Hepatocyte (in vitro differentiated cells): ENCODE results near the gene AXIN2. TPM values are rescaled to one million over a fixed set of nuclear protein-coding genes. Genes with fewer than 3 reads are reported as not detected.

Experiments
- DNase-seq: peaks from one replicate; pipeline ENCODE4 v3.0.0-alpha.2; 2016; ENCODE audit warnings: low spot score
- H2AFZ ChIP-seq: fragments of 200-600 bp; sonication (generic); 2 replicates; pipeline ENCODE4 v1.6.0; 2016; ENCODE audit warnings: antibody characterized with exemption, mild to moderate bottlenecking
- H3K27ac ChIP-seq: fragments of 200-600 bp; sonication (generic); 2 replicates; pipeline ENCODE4 v1.5.1; 2016; ENCODE audit warnings: mild to moderate bottlenecking
- H3K27me3 ChIP-seq: fragments of 200-600 bp; sonication (generic); 2 replicates; pipeline ENCODE4 v1.6.1; 2016
- H3K36me3 ChIP-seq: fragments of 200-600 bp; sonication (generic); replicated peaks from 2 replicates; pipeline ENCODE4 v1.5.1; 2016; ENCODE audit warnings: low read depth; ENCODE audit not compliant: insufficient read depth
- H3K4me1 ChIP-seq: fragments of 200-600 bp; sonication (generic); 2 replicates; pipeline ENCODE4 v1.5.1; 2016; ENCODE audit warnings: mild to moderate bottlenecking, moderate library complexity; ENCODE audit not compliant: insufficient read depth
- H3K4me2 ChIP-seq: fragments of 200-600 bp; sonication (generic); 2 replicates; pipeline ENCODE4 v1.6.0; 2016
- H3K4me3 ChIP-seq: fragments of 200-600 bp; sonication (generic); 2 replicates; pipeline ENCODE4 v1.5.1; 2016; ENCODE audit warnings: mild to moderate bottlenecking
- H3K79me2 ChIP-seq: fragments of 200-600 bp; sonication (generic); 2 replicates; pipeline ENCODE4 v1.6.0; 2017; ENCODE audit warnings: mild to moderate bottlenecking
- H3K9me2 ChIP-seq: fragments of 200-600 bp; sonication (generic); replicated peaks from 2 replicates; pipeline ENCODE4 v1.6.0; 2017; ENCODE audit warnings: mild to moderate bottlenecking; ENCODE audit not compliant: insufficient read depth
- H3K9me3 ChIP-seq: fragments of 200-600 bp; sonication (generic); 2 replicates; pipeline ENCODE4 v1.5.1; 2016; ENCODE audit warnings: low read depth, mild to moderate bottlenecking
- H4K20me1 ChIP-seq: fragments of 200-600 bp; sonication (generic); 2 replicates; pipeline ENCODE4 v1.6.0; 2016; ENCODE audit warnings: mild to moderate bottlenecking; ENCODE audit not compliant: insufficient read depth, poor library complexity, severe bottlenecking
- CTCF ChIP-seq: fragments of 200-600 bp; sonication (generic); IDR thresholded peaks from 2 replicates; pipeline ENCODE4 v1.5.1; 2016; ENCODE audit warnings: antibody characterized with exemption, mild to moderate bottlenecking; ENCODE audit not compliant: poor library complexity
- EZH2 ChIP-seq: fragments of 200-600 bp; sonication (generic); IDR thresholded peaks from 2 replicates; pipeline ENCODE4 v1.6.1; 2016; ENCODE audit warnings: antibody characterized with exemption, mild to moderate bottlenecking, borderline replicate concordance
- EZH2phosphoT487 ChIP-seq: fragments of 200-600 bp; sonication (generic); IDR thresholded peaks from one replicate; pipeline ENCODE4 v1.6.1; 2018; ENCODE audit warnings: antibody characterized with exemption, mild to moderate bottlenecking, low read depth, moderate library complexity; ENCODE audit not compliant: unreplicated experiment, severe bottlenecking
- WGBS: methylation state at CpG from one replicate; pipeline ENCODE4 v1.1.6; 2016; ENCODE audit warnings: low lambda C conversion rate; ENCODE audit errors: missing lambda C conversion rate; 5-methylcytosine and 5-hydroxymethylcytosine counted together
- polyA plus RNA-seq: library from polyadenylated mRNA; unstranded; fragments of >200 nt; fragmentation: Nextera tagmentation; extraction: Ambion mirVana; gene quantifications from 2 replicates; pipeline ENCODE4 v1.2.1, GENCODE V29; 2016
- total RNA-seq: library from RNA; depleted of rRNA; stranded (reverse); fragments of >200 nt; gene quantifications from 2 replicates; pipeline ENCODE4 v1.2.3, GENCODE V29; 2014

The AXIN2 gene
- 21.4 and 22.3 TPM in 2 replicates for total RNA-seq
- 11.3 and 15.4 TPM in 2 replicates for polyA plus RNA-seq

GRCh38 chr17:65561452-65562205, at the start of gene AXIN2:
Gene AXIN2, minus strand, starts transcription at chr17:65561648. Its CDS starts 3,028 bp downstream, at chr17:65558620.
- Histone ChIP-seq H3K4me1 (peaks cover 23% of the 10 kb centered on the region), H3K36me3 (no peaks in the 10 kb centered on the region), H3K4me3 (peak within 1 kb of the TSS; percentile 97), H3K79me2 (no peaks in the 10 kb centered on the region), H2AFZ (peak within 1 kb of the TSS; percentile 71), H3K9me2 (no peaks in the 10 kb centered on the region), H4K20me1 (peaks cover 29% of the 10 kb centered on the region), H3K27me3 (no peaks in the 10 kb centered on the region), H3K27ac (no peak within 1 kb of the TSS), H3K4me2 (peak within 1 kb of the TSS; percentile 70), H3K9me3 (no peaks in the 10 kb centered on the region)
- TF ChIP-seq EZH2 (no peak), CTCF (peak; percentile 14), EZH2phosphoT487 (no peak)
- 2% methylated on average over 24 of the region's 65 CpGs for WGBS
- peak; percentile 97 for DNase-seq

- DNase-seq, result no peak
- WGBS, result 82% methylated on average over 2 of the region's 2 CpGs
- Histone ChIP-seq H3K27me3 (no peaks in the 10 kb centered on the region), H3K9me2 (no peaks in the 10 kb centered on the region), H3K4me1 (no peaks in the 10 kb centered on the region), H3K79me2 (no peaks in the 10 kb centered on the region), H3K36me3 (no peaks in the 10 kb centered on the region), H3K27ac (no peak overlapping the region), H2AFZ (no peak overlapping the region), H3K4me2 (no peak overlapping the region), H4K20me1 (no peaks in the 10 kb centered on the region), H3K9me3 (no peaks in the 10 kb centered on the region), H3K4me3 (no peak overlapping the region)
- TF ChIP-seq CTCF (no peak), EZH2phosphoT487 (no peak), EZH2 (no peak)
Measured at GRCh38 chr17:65609749-65610148, 48.3 kb upstream of the AXIN2 start.

GRCh38 chr17:65609286-65609685, 47.8 kb upstream of the AXIN2 start:
- 85% methylated on average over 2 of the region's 2 CpGs for WGBS
- H3K4me3 ChIP-seq, result no peak overlapping the region
- H3K27ac ChIP-seq, result no peak overlapping the region
- H2AFZ ChIP-seq, result no peak overlapping the region
- TF ChIP-seq CTCF (no peak), EZH2phosphoT487 (no peak), EZH2 (no peak)
- H3K36me3 ChIP-seq, result no peaks in the 10 kb centered on the region
- no peaks in the 10 kb centered on the region for H3K27me3 ChIP-seq
- no peaks in the 10 kb centered on the region for H3K79me2 ChIP-seq
- no peaks in the 10 kb centered on the region for H3K9me3 ChIP-seq
- no peaks in the 10 kb centered on the region for H4K20me1 ChIP-seq
- H3K9me2 ChIP-seq, result no peaks in the 10 kb centered on the region
- no peak for DNase-seq
- no peak overlapping the region for H3K4me2 ChIP-seq
- H3K4me1 ChIP-seq, result no peaks in the 10 kb centered on the region
